Epidermal melanocyte (primary cell): ENCODE measurements around the gene UMPS.
A peak's percentile ranks its signal among the peaks of the same experiment; 100 is the strongest.

Experiments
- DNase-seq: peaks from one replicate; pipeline ENCODE4 v3.0.0; 2011; ENCODE audit warnings: low spot score; ENCODE audit not compliant: insufficient read length

UMPS gene

GRCh38 chr3:124730129-124730940 is at the start of gene UMPS:
UMPS (plus strand) TSS chr3:124730452; CDS start chr3:124730472, 20 bp downstream.
- peak; percentile 54 for DNase-seq

GRCh38 chr3:124680521-124680920 is 49.7 kb upstream of the UMPS start:
- DNase-seq, result no peak

DNA sequence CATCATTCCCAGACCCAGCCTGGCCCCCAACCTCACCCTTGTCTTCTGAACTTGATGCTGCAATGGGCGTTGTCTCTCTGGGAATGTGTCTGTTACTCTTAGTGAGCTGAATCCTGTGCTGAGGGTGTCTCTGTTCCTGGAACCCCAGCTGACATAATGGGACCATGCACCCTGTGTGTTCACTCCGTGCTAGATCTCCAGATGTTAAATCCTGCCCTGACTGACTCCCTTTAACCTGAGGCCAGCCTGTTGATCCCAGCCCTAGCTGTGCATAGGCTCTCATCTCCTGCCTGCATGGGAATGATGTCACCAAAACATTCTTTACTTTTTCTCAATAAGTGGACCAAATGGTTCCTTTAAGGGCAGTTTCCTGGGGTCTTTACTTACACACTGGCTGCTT is 48.0 kb upstream of the UMPS start:
- no peak for DNase-seq

GRCh38 chr3:124684459-124684858 is 45.8 kb upstream of the UMPS start:
- no peak for DNase-seq

- no peak for DNase-seq
Observed at GRCh38 chr3:124685067-124685466, 45.2 kb upstream of the UMPS start.

- DNase-seq, result no peak
Observed at GRCh38 chr3:124685481-124685880, 44.8 kb upstream of the UMPS start.

GRCh38 chr3:124686028-124686670 is 44.1 kb upstream of the UMPS start:
- DNase-seq, result no peak

- DNase-seq, result peak; percentile 83
Observed at GRCh38 chr3:124688581-124689454, 41.4 kb upstream of the UMPS start.

DNA sequence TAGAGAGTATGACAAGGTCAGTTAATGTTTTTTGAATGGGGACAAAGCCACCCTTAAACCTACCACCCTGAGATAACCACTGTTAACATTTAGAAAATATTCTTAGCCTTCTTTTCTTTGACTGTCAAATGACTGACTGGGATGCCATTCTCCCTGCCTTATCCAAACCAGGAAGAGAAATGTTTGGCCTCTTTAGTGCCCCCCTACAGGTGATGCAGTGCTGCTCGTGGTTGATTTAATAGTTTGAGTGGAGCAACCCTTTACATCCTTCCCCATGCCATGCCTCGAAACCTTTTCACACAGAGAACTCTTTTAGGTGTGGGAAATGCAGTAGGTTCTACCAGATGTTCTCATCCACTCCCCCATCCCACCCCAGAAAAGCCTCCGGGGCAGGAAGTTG is 38.7 kb upstream of the UMPS start:
- DNase-seq, result no peak

DNA sequence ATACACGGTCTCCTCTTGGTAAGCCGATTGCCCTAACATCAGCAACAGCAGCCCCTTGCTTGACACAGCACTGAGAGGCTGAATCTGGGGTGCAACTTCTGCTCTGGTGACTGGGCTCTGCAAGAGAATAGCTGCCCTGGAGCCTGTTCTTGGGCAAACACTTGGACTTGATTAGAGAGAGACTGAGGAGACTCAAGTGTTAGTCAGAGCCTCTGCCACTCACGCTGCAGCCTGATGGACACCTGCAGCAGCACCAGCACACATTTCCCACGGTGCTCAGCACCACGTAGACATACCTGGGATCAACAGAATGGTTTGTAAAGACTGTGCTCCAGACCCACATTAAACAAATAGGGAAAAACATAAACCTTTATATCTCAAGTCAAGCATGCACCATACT is 35.8 kb upstream of the UMPS start:
- no peak for DNase-seq

GRCh38 chr3:124695369-124695768 is 34.9 kb upstream of the UMPS start:
- DNase-seq, result no peak

DNA sequence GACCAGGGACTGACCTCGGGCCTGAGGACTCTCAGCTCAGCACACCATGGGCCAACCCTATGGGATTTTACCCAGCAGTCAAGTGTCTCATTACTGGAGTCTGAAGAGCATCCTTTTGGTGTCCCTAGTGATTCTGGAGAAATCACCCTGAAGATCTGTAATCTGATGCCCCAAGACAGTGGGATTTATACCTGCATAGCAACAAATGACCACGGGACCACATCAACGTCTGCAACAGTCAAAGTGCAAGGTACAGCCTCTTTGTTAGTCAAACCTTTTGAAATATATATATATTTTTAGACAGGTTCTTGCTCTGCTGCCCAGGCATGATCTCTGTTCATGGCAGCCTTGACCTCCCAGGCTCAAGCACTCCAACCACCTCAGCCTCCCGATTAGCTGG is 34.2 kb upstream of the UMPS start:
- DNase-seq, result no peak

DNA sequence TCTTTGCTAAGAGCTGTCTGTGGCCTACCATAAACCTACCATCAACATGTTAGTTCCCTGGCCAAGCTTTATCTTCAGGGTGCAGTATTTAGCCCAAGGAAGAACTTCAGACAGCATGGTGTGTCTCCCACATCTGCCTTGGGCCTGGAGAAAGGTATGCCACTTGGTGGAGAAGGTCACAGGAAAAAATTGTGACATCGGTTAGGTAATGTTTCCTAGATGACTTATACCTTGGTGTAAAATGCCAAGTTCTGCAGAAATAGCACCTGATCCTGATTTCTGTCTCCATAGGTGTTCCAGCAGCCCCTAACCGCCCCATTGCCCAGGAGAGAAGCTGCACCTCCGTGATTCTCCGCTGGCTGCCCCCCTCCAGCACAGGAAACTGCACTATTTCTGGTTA is 33.0 kb upstream of the UMPS start:
- no peak for DNase-seq

DNA sequence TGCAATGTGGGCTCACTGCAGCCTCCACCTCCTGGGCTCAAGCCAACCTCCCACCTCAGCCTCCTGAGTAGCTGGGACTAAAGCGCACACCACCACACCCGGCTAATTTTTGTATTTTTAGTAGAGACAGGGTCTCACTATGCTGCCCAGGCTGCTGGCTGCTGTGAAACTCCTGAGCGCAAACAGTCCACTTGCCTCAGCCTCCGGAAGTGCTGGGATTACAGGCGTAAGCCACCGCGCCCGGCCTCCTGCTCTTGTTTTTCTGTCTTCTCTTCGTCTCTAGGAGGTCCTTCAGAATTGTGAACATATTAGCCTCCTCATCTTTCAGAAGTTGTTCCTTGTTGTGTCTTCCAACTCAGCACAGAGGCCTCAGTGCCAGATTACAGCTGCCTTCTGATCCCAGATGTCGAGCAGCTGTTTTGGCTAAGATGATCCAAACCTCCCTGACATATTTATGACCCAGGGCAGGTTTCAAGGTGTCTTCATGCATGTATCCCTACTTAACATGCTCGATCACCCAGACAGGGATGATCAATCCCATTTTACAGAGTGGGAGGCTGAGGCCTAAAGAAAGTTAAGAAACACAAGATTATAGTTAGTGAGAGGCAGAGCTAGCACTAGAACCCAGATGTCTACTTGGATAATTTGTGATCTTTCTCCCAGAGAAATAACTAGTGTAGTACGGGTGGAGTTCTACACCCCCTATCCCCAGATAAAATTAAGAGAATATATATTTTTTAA is 32.1 kb upstream of the UMPS start:
- DNase-seq, result no peak

GRCh38 chr3:124699051-124699450 is 31.2 kb upstream of the UMPS start:
- no peak for DNase-seq

- no peak for DNase-seq
Observed at GRCh38 chr3:124699686-124700396, 30.4 kb upstream of the UMPS start.

GRCh38 chr3:124700880-124701684 is 29.2 kb upstream of the UMPS start:
- no peak for DNase-seq

- peak; percentile 28 for DNase-seq
Observed at GRCh38 chr3:124701687-124702086, 28.6 kb upstream of the UMPS start.

GRCh38 chr3:124702950-124703349 is 27.3 kb upstream of the UMPS start:
- no peak for DNase-seq

- DNase-seq, result no peak
Observed at GRCh38 chr3:124705552-124705951, 24.7 kb upstream of the UMPS start.
